HG03135 (cell line): Measurements from ENCODE around the gene C2CD3.

ENCODE experiments used
- ATAC-seq: cut with Tn5 transposase; IDR thresholded peaks from one replicate; pipeline ENCODE4 v1.9.1; 2021; ENCODE audit warnings: mild to moderate bottlenecking, moderate library complexity; ENCODE audit not compliant: unreplicated experiment

The C2CD3 gene

GRCh38 chr11:73965764-73966121 is 205.1 kb downstream of the C2CD3 start:
- ATAC-seq = no peak

- ATAC-seq = no peak
Observed at GRCh38 chr11:73965076-73965763, 205.6 kb downstream of the C2CD3 start.

GRCh38 chr11:73963861-73964260 is 206.9 kb downstream of the C2CD3 start:
- ATAC-seq = no peak
